HG02885 (cell line): ENCODE data around the gene KRT5.

Source experiments
- ATAC-seq: cut with Tn5 transposase; IDR thresholded peaks from one replicate; pipeline ENCODE4 v1.9.1; 2021; ENCODE audit warnings: mild to moderate bottlenecking; ENCODE audit not compliant: unreplicated experiment, poor library complexity

KRT5 gene

DNA sequence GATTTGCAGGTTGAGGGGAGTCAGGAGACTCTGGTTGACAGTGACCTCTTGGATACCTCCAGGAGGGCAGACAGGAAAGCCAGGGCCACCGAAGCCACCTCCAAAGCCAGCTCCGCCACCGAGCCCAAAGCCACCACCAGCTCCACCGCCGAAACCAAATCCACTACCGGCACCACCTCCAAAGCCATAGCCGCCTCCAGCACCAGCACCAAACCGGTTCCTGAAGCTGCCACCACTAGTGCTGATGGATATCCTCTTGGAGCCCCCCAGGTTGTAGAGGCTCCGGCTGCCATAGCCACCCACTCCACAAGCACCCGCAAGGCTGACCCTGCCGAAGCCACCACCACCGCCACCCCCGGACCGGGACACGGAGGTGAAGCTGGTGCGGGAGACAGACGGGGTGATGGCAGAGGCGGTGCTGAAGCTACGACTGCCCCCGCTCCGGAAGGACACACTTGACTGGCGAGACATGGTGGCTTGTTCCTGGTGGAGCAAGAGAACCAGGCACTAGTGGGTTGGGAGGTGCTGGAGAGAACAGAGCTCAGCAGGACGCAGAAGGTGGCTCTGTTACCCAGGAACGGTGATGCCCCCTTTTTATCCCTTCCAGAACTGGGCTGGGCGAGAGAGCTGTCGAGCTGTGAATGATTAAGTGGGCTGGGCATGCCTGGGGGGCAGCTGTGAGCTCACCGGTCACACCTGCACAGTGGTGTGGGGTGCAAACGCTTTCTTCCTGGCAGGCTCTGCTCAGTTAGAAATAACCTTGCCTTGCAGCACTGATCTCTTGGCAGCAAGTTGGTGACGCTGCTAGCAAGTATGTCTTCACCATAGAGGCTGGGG, at the start of gene KRT5:
Gene KRT5, minus strand, starts transcription at position 569 of the 837 bp plus-strand sequence. Its CDS starts 98 bp downstream, at position 471.
- no peak for ATAC-seq

DNA sequence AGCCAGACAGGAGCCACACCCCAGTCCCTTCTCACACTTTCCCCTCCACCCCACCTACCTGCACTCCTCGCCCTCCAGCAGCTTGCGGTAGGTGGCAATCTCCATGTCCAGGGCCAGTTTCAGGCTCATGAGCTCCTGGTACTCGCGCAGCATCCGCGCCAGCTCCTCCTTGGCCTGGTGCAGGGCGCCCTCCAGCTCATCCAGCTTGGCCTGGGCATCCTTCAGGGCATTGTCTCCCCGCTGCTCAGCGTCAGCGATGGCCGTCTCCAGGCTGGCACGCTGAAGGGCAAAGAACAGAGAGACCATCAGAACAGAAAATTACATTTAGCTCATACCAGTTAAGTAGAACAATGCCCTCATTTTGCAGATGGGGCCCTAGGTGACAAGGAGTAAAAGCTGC, 47.9 kb upstream of the KRT5 start:
- ATAC-seq, result no peak

DNA sequence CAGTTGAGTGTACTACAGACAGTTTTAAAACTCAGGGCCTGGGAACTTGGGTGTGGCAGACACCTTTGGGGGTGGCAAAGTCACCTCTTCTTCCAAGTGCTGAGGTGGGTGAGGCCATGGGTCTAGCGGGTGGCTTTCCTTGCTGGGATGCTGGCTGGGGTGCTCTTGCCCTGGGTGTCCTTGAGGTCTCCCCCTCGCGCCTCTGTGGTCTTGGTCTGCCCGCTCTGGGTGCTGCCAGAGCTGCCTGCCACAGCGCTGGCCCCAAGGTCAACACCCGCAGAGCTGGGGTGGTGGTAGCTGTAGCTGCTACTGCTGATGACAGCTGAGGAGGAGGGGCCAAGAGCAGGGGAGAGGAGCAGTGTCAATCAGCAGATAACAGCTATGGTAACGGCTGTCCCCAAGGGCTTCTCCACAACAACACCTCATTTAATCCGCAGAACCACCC, 46.7 kb upstream of the KRT5 start:
- ATAC-seq, result no peak

DNA sequence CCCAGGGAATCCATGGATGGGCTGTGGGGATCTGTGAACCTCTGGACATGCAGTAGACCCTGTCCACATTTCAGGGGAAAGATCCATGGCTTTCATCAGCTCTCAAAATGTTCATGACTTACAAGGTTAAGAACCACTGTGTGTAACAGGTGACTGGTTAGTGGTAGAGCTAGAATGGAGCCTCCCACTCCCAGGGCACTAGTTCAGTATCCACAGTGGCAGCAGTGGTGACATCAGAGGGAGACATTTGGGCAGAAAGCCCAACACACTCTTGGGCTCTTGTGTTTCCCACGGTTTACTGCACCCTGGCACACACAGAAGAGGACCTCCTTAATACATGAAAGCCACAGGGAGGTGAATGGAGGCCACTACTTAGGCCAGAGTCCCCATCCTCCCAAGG, 44.4 kb upstream of the KRT5 start:
- ATAC-seq, result no peak

DNA sequence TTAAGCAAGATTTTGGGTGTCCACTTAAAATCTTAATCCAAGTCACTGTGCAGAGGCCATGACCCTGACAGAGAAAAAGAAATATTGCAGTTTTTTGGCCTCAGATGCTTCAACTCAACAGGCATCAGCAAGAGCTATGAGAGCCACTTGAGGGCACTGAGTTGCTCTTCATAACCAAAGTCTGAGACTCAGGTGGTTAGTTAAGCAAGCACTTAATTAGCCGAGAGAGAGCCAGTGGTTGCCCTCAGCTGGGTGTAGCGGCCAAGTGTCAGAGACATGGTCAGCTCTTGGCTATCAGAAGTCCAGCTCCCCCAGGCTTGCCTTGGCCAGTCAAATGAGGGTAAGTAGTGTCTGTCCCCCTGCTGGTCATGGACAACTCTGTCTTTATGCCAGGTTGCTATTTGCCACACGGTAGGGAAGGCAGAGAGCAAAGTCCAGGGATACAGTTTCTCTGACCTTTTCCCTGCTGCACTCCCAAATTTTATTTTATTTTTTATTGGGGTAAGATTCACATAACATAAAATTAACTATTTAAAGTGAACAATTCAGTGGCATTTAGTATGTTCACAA, 41.8 kb upstream of the KRT5 start:
- ATAC-seq, result no peak

DNA sequence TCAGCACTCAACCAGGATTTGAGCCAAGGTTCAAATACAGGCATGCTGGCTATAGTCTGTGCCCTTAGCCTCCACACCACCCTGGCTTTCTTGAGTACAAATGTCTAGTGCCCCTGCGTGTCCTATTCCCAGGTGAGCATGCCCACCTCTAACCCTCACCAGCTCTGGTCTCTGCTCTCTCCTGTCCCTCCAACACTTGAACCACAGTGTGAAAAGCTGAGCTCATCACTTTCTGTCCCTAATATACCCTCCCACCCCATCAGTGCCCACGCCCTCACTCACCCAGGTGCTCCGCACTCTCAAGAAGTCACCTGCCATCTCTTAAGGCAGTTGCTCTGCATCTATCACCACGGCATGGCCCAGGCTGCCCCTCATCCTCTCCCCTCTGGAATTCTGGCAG, 39.8 kb upstream of the KRT5 start:
- no peak for ATAC-seq

DNA sequence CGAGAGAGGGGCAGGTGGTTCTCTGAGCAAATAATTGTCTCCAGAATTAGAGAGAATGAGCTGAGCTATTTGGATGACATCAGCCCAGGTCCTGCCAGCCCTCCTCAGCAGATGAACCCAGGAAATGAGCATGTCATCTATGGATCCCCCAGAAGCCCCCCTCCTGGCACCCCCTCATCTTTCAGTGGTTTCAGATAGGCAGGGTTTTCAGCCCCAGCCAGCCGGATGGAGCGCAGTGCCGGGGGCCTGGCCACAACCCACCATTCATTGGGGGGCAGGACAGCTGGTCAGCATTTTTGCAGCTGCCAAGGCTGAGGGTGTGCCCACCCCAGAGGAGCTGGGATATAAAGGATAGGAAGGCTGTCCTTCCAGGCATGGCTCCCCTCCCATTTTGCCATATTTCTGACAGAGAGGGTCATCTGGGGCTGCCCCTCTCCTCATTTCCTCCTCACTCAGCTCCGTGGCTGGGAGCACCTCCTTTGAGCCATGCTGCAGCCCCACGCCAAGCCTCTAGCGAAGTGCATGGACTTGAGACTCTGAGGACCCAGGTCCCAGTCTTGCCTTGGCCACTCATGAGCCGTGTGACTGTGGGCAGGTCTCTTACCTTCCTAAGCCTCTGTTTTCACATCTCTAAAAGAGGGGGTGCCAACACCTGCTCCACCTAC, 38.7 kb upstream of the KRT5 start:
- ATAC-seq, result no peak

DNA sequence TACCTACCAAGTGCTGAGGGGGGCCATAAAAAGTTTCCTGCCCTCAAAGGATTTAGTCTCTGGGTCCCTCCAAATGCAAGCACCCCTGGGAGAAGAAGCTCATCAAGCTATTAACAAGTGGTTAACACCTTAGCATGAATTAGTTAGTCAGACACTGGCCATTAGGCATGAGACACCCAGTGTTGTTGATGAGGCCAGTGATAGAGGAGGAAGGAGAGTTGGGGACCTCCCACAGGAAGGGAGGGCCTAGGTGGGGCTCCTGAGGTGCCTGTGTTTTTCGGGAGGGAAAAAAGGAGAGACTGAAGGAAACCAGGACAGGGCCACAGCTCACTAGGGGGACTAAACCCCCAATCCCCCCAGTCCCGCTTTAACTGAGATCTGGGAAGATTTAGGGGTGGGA, 37.3 kb upstream of the KRT5 start:
- no peak for ATAC-seq

DNA sequence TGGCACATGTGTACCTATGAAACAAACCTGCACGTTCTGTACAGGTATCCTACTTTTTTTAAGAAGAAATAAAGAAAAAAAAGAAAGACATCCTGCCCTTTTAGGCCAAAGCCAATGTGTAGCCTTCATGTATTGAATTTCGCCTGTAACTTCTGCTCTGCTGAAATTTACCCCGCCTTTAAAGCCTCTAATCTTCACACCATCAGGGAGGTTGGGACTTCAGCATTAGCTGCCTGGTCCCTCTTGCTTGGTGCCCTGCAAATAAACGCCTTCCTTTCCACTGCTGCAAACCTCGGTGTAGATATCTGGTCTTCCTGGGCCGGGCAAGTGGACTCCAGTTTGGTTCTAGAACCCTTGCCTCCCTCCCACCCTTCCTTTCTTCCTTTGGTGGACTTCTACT, 35.4 kb upstream of the KRT5 start:
- no peak for ATAC-seq

DNA sequence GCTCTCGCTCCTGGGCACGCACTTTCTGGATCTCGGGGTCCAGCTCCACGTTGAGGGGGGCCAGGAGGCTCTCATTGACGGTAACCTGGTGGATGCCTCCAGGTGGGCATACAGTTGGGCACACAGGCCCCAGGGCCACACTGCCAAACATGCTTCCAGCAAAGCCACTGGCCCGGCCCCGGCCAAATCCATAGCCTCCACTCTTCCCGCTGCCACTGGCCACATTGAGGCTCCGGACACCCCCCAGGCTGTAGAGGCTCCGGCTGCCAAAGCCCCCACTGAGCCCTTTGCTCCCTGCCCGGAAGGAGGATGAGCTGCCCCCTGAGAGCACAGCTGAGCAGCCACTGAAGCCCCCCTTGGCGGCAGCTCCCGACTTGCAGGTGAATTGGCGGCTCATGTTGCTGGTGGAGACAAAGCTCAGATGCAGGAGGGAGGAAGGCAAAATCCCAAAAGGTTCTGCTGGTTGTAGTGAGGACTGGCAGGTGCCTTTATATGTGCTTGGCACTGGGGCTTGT, 32.5 kb upstream of the KRT5 start, which contains the start of gene KRT71:
Gene KRT71, minus strand, starts transcription at position 465 of the 515 bp plus-strand sequence. Its CDS starts 68 bp downstream, at position 397.
- ATAC-seq, result no peak

DNA sequence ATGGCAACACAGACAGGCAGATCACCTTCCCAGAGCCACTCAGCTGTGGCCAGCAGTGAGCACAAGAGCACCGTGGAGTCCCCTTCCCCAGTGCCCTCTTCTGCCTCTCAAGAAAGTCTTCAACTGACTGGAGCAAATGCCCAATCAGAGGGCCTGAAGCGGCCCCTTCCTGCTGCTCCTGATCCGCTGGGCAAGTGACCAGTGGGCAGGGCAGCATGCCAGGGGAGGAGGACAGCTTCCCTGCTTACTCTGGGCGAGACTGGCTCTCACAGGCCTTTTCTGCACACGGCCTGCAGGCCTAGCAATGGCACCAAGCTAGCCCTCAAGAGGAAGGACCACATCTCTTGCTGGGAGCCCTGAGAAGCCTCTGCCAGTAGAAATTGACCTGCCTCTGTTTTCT, 31.9 kb upstream of the KRT5 start:
- ATAC-seq, result no peak

DNA sequence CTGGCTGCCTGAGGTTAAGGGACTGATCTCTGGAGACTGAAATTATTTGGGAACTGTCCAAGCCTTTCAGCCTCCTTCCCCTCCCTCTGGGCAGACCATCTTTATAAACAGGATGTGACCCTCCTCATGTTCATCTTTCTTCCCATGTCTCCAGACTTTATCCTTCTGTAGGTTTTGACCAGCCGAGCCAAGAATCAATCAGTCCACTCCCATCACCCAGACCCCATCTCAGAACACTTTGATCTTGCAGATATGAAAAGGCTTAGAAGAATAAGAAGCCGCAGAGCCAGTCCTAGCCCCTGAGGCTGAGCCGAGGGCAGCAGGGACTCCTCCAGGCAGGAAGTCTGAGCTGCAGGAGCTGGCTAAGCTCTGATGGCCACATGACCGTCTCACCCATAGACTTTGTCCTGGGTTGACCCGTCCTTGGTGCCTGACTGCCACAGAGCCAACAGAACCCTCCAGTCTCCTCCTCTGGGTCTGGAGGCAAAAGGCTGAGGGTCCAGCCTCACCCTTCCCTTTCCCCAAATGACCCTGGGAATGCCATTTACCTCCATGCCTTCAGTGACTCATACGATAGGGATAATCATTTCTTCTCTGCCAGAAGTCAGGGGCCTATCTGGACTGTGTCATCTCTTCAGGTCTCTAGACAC, 31.1 kb upstream of the KRT5 start:
- no peak for ATAC-seq

DNA sequence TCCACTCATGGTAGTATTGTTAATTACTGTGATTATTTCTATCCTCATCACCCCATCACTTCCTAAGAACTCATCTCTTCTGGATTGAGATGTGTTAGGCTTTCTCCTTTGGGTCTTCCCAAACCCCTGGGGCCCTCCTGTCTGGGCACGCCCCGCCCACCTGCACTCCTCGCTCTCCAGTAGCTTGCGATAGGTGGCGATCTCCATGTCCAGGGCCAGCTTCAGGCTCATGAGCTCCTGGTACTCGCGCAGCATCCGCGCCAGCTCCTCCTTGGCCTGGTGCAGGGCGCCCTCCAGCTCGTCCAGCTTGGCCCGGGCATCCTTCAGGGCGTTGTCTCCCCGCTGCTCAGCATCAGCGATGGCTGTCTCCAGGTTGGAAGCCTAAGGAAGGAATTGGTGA, 25.9 kb upstream of the KRT5 start:
- ATAC-seq, result no peak

DNA sequence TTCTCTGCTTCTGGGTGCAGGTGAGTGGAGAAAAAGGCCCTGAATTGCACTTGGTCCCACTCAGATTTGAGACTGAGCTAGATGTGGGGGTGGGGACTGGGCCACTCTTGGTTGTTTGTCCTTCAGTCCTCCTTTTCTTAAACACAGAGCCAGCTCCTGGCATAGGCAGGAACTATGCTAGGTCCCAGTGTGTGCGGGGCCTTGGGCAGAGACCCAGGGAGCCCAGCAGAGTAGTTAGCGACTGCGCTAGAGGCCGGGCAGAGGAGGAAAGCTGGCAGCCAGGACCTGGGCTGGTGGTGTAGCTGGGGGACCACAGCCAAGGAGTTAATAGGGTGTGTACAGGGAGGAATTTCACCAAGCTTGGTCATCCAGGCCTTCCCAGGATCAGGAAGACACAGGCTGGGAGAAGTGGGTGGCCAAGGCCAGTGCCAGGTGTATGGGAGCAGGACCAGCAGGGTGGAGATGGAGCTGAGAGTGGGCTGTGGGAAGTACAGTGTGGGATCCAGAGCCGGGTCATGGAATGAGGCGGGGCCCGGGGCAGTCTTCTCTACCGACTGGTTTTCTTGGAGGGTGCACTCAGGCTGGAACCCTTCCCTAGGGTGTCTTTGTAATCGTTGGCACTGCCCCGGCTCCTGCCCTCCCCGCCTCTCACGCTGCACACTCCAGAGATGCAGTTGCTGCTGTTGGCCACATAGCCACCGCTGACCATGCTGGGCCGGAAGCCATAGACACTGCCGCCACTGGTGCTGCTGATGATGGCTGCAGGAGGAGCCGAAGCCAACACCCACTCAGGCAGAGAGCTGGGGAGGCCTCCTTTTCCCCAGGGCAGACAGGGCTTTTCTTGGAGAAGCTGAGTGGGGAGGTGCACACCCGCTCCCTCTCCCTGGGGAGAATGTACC, 24.0 kb upstream of the KRT5 start:
- ATAC-seq, result no peak

DNA sequence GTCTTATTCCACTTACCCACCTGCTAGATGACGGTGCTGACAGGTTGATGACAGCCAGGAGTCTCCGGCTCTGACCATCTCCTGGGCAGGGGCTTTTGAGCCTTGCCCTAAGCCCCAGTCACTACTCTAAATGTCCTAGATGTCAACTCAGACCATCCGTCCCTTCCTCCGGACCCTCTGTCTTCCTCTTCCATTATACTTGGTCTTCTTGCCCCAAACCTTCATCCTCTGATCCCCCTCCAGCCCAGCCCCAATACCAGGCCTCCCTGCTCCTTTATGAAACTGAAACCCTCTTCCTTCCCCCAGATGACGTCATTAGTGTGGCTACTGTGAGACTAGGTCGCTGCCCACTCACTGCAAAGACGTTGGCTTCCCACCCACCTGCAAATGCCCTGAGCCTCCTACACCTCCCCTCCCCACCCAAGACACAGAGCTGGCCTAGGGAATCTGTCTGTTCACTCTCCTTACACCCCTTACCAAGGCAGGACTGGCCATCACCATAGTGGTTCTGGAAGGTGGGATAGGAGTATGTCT, 22.7 kb upstream of the KRT5 start:
- ATAC-seq, result no peak

DNA sequence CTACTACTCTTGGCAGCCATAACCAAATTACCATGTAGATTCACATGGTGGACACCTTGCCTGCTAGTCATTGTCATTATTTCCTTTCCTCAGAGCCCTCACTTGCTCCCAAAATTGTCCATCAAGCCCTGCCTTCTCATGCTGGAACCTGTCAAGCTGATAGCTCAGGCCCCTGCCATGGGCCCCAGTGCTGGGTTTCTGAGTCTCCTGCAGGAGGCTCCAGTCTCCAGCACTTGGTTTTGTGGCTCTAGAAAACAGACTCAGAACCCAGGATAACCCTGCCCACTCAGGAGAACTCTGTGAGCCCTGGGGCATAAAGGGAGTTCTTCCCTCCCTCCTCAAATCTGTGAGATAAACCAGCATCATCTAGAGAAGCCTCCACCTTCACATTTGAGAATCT, 22.0 kb upstream of the KRT5 start:
- ATAC-seq, result no peak

DNA sequence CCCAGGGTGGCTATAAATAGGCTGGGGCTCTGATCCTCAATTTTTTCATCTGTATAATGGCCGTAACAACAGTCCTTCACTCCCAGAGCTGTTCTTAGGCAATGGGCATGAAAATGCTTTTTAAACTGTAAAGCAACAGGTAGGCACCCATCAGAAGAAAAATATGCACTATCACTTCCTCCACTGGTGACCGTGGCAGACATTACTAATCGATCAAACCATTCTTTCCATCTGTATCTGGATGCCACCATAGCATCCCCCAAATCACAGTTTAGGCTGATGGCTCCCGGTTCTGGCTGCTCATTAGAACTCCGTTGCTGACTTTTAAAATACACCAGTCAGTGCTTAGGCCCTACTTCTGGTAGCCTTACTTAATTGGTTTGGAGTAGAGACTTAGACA, 21.5 kb upstream of the KRT5 start:
- ATAC-seq, result no peak

DNA sequence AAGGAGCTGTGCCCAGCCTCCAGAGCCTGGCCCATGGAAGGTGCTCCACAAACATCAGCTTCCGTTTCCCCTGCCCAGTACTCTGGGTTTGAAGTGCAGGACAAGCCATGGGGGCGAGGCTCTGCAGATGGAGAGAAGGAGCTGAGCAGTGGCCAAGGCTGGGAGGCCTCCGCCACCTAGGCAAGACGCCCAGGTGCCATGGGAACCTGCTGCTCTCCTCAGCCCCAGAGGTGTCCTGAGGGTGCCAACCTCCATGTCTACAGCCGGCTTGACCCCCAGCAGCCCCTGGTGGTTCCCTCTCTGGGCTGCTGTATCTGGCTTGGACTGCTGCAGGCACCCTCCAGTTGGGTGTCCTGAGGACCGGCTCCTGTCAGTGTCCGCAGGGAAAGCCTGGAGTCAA, 20.3 kb upstream of the KRT5 start:
- ATAC-seq, result no peak

DNA sequence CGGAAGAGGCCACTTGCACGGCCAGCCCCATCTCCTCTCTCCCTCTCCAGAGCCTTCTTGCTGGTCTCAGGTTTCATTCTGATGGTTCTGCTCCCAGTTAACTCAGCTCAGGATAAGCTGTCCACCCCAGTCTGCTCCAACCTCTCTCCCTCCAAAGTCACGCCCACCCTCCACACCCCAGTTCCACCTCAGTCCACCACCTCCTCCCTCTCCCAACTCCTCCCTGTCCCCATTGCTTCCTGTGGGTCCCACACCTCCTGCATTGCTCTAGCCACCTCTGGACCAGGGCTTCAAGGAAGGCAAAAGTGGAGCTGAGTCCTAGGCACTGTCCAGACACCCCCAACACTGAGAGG, 19.6 kb upstream of the KRT5 start:
- no peak for ATAC-seq
